ENCODE measurements around the gene DYNLT1. TPM values are rescaled to one million over a fixed set of nuclear protein-coding genes. Genes with fewer than 3 reads are reported as not detected.
"Not testable (repeated sequence)": the region's sequence is repeated elsewhere in the genome, so short reads cannot be mapped to it uniquely, and the experiment has no call there.

The DYNLT1 gene
- total RNA-seq, 1 donor from 2014 or later, result 118 TPM

- no peaks in the 10 kb centered on the region for H3K36me3 Mint-ChIP-seq (ENCODE audit: low read depth)
- DNase-seq (ENCODE audit: low read depth, low spot score), result no peak
- no peak overlapping the region for H3K4me3 Mint-ChIP-seq
- no peaks in the 10 kb centered on the region for H3K9me3 Mint-ChIP-seq
- H3K27ac Mint-ChIP-seq (ENCODE audit: unreplicated experiment), result no peak overlapping the region
- no peaks in the 10 kb centered on the region for H3K4me1 Mint-ChIP-seq
- no peak for TF ChIP-seq CTCF (conservative IDR thresholded peaks at IDR 0.05)
- peaks cover 2% of the 10 kb centered on the region for H3K27me3 Mint-ChIP-seq (ENCODE audit: low read depth)
Measured at GRCh38 chr6:158674342-158675131, 30.0 kb upstream of the DYNLT1 start.

DNA sequence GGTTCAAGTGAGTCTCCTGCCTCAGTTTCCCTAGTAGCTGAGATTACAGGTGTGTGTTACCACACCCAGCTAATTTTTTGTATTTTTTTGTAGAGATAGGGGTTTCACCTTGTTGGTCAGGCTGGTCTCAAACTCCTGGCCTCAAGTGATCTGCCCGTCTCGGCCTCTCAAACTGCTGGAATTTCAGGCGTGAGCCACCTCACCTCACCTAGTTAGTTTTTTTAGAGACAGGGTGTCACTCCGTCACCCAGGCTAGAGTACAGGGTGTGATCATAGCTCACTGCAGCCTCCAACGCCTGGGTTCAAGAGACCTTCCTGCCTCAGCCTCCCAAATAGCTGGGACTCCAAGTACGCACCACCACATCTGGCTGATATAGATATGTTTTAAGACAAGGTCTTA lies 28.2 kb upstream of the DYNLT1 start:
- H3K9me3 Mint-ChIP-seq, result no peaks in the 10 kb centered on the region

GRCh38 chr6:158672119-158672518 lies 27.6 kb upstream of the DYNLT1 start:
- H3K9me3 Mint-ChIP-seq; DNase-seq (ENCODE audit: low read depth, low spot score); H3K27ac Mint-ChIP-seq (ENCODE audit: unreplicated experiment); H3K36me3 Mint-ChIP-seq (ENCODE audit: low read depth); H3K4me3 Mint-ChIP-seq; H3K27me3 Mint-ChIP-seq (ENCODE audit: low read depth); H3K4me1 Mint-ChIP-seq: not testable (repeated sequence)

More for the DNA sequence above, 28.2 kb upstream of the DYNLT1 start:
- Mint-ChIP-seq H3K27ac (ENCODE audit: unreplicated experiment) (no peak overlapping the region), H3K4me3 (no peak overlapping the region), H3K27me3 (ENCODE audit: low read depth) (peaks cover 3% of the 10 kb centered on the region), H3K36me3 (ENCODE audit: low read depth) (no peaks in the 10 kb centered on the region), H3K4me1 (no peaks in the 10 kb centered on the region)
- DNase-seq (ENCODE audit: low read depth, low spot score), result no peak
- no peak for TF ChIP-seq CTCF (conservative IDR thresholded peaks at IDR 0.05)

DNA sequence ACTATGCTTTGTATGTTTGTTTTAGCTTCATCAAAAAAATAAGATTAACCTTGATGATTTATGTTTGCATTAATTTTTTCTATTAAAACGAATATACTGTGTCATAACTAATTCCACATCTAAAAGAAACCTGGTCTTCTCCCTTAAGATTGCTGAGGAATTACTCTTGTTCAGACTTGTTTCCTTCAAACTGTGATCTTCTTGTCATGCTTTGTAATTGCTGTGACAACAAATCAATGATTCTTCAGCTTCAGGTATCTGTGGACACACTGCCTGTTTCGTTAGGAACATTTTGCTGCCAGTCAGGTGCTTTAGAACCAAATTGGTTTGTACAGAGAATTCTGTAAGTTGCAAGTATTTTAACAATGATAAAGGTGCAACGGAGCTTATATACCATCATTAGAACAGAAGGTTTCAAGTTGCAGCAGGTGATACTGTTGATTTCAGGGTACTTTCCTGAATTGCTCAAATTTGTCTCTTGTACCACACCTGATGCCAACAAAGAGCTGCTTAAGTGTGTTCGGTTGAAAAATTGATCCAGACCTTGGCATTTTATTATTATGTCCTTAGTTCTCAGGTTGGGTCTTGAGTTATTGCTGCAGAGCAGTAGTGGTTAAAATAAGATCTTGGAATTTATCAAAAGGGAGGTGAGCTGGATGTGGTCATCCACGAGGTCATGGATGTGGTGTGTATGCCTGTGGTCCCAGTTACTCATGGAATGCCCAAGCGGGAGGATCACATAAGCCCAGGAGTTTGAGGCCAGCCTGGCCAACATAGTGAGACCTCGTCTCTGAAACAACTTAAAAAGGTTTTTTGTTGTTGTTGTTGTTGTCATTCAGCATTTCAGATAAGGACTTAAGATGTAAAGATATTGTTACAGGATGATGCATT lies 24.8 kb upstream of the DYNLT1 start:
- no peak overlapping the region for H3K27ac Mint-ChIP-seq (ENCODE audit: unreplicated experiment)
- H3K4me1 Mint-ChIP-seq, result no peaks in the 10 kb centered on the region
- H3K36me3 Mint-ChIP-seq (ENCODE audit: low read depth), result no peaks in the 10 kb centered on the region
- TF ChIP-seq CTCF (conservative IDR thresholded peaks at IDR 0.05), result no peak
- H3K27me3 Mint-ChIP-seq (ENCODE audit: low read depth), result peaks cover 22% of the 10 kb centered on the region
- DNase-seq (ENCODE audit: low read depth, low spot score), result no peak
- H3K9me3 Mint-ChIP-seq, result no peaks in the 10 kb centered on the region
- no peak overlapping the region for H3K4me3 Mint-ChIP-seq

DNA sequence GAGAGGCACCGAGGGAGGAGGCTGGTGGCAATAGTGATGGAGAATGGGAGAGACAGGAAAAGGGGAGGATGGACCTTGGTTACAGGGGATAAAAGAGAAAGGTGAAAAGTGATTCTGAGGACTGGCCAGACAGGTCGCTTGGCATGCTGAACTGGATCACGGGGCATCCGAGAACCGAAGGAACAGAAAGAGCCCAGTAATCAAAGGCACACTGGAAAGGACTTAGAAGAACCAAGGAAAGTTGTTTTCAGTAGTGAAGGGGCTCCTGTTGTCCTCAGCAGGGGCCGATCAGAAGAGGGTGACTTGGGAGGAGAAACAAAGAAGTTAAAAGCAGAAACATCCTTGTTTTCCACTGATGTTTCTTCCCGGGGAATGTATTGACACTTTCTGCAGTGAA lies 24.2 kb upstream of the DYNLT1 start:
- Mint-ChIP-seq H3K9me3 (no peaks in the 10 kb centered on the region), H3K27me3 (ENCODE audit: low read depth) (peaks cover 29% of the 10 kb centered on the region), H3K36me3 (ENCODE audit: low read depth) (no peaks in the 10 kb centered on the region), H3K27ac (ENCODE audit: unreplicated experiment) (no peak overlapping the region), H3K4me1 (no peaks in the 10 kb centered on the region), H3K4me3 (no peak overlapping the region)
- no peak for TF ChIP-seq CTCF (conservative IDR thresholded peaks at IDR 0.05)
- no peak for DNase-seq (ENCODE audit: low read depth, low spot score)

All from neural crest cell (in vitro differentiated cells).